Mesenteric fat pad (tissue), 1 donor: ENCODE data around the gene BCL2L13. TPM values are rescaled to one million over a fixed set of nuclear protein-coding genes. Genes with fewer than 3 reads are reported as not detected.
"Not testable (repeated sequence)": the region's sequence is repeated elsewhere in the genome, so short reads cannot be mapped to it uniquely, and the experiment has no call there.

Source experiments
- DNase-seq: peaks from one replicate; pipeline ENCODE4 v3.0.0-alpha.2; 2020; ENCODE audit warnings: low spot score
- total RNA-seq: library from RNA; stranded (reverse); fragmentation: NEBNext Ultra II Directional; extraction: Animal tissue kit (Norgen Biotek cat#: 25700); gene quantifications from one replicate; pipeline ENCODE4 v1.2.1, GENCODE V29; 2021
- donor health status: DM: yes; HTN: yes; CAD: no.

BCL2L13 gene
- total RNA-seq, 1 donor from 2014 or later: 63.3 TPM

GRCh38 chr22:17694193-17694592, 55.6 kb downstream of the BCL2L13 start:
- no peak for DNase-seq

- no peak for DNase-seq
These were observed 56.2 kb downstream of the BCL2L13 start for GRCh38 chr22:17694752-17695151.

DNA sequence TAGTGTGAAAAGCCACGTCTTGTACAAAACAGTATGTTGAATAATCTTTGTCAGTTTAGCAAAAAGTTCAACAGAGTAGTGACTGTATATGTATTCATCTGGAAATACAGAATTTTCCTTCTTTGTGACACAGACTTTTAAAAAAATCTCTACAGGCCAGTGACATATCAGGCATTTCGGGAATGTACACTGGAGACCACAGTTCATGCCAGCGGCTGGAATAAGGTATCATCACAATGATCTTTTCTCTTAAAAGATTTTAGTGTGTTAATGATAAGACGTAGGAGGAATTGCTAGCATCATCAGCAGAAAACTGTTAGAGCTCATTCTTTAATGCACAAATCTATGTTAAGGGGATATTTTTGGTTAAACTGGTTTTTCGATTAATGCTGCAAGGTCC, 57.4 kb downstream of the BCL2L13 start:
- no peak for DNase-seq

DNA sequence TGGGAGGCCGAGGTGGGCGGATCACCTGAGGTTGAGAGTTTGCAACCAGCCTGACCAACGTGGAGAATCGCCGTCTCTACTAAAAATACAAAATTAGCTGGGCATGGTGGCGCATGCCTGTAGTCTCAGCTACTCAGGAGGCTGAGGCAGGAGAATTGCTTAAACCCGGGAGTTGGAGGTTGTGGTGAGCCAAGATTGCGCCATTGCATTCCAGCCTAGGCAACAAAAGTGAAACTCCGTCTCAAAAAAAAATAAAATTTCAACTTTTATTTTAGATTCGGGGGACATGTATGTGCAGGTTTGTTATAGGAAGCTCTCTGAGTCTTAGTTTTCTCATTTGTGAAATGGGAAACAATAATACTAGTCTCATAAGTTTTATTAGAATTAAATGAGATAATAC, 58.6 kb downstream of the BCL2L13 start:
- not testable (repeated sequence) for DNase-seq

GRCh38 chr22:17698276-17698675, 59.7 kb downstream of the BCL2L13 start:
- DNase-seq: not testable (repeated sequence)

GRCh38 chr22:17698948-17699347, 60.4 kb downstream of the BCL2L13 start:
- DNase-seq: no peak

DNA sequence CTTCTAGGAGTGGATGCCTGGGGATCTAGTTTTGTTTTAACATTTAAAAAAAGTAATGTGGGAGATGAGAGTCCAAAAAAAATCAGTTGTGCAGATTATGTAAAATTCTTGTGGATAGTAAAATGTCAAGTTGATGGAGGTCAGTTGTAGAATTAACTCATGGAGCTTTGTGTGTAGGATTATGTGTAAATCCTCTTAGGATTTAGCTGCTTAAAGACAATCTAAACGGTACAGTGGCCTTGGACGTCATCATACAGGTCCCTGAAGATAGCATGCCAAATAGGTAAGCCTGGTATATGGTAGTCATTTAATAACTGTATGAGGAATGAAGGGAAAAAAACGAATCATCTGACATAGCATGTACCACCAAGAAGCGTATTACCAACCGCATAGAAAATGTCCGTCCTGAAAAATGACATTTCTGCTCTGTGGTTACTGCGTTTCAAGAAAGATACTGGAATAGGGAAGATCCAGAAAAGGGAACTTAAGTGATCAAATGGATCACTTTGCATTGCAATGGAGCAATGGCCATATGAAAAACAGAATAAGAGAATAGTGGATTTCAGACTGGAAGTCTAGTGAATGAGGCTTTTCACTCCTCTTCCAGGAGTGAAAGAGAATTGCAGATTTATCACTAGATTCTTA, 61.3 kb downstream of the BCL2L13 start:
- no peak for DNase-seq

GRCh38 chr22:17700778-17701177, 62.2 kb downstream of the BCL2L13 start:
- no peak for DNase-seq

GRCh38 chr22:17703811-17704210, 65.3 kb downstream of the BCL2L13 start:
- no peak for DNase-seq

DNA sequence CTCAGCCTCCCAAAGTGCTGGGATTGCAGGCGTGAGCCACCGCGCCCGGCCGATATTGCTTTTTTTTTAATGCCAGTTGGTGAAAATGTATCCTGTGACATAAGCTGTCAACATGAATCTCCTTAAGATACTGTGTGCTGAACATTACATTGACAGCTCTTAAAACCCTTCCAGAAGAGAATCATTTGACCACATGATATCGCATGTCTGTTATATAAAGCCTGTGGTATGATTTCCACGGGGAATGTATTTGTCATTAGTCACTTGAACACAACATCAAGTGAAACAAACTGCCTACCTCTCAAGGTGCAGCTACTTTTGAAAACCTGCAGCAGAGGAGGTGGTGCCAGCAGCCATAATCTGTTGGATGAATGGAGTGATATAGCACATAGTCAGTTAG, 67.0 kb downstream of the BCL2L13 start:
- no peak for DNase-seq

GRCh38 chr22:17705951-17706900, 67.7 kb downstream of the BCL2L13 start:
- no peak for DNase-seq

GRCh38 chr22:17706947-17707346, 68.4 kb downstream of the BCL2L13 start:
- no peak for DNase-seq

GRCh38 chr22:17707526-17707925, 69.0 kb downstream of the BCL2L13 start:
- DNase-seq: no peak

GRCh38 chr22:17710023-17710422, 71.5 kb downstream of the BCL2L13 start:
- no peak for DNase-seq

GRCh38 chr22:17712441-17712840, 73.9 kb downstream of the BCL2L13 start:
- DNase-seq: no peak

DNA sequence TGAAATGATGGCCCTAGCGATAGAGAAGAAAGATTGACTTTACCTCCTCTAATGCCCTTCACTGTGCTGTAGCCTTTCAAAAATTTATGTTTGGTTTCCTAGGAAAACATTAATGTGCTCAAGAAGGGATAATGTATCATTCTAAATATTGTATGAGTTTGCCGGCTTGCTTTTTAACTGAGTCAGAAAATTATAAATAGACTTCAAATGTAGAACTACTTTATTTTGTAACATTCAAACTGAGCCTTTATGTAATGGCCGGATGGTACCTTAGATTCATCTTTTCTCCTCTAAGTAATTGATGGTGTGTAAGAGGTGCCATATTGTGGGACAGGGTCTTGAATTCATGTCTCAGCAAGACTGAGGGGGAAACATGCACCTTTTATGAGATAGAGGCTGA, 78.0 kb downstream of the BCL2L13 start:
- no peak for DNase-seq

DNA sequence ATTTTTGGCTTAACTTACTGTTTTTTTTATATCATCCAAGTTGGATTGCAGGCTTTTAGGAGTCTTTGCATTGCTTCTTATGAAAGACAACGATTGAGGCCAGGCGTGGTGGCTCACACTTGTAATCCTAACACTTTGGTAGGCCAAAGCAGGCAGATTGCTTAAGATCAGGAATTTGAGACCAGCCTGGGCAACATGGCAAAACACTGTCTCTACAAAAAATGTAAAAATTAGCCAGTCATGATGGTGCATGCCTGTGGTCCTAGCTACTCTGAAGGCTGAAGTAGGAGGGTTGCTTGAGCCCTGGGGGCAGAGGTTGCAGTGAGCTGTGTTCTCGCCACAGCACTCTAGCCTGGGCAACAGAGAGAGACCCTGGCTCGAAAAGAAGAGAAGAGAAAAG, 79.2 kb downstream of the BCL2L13 start:
- DNase-seq: no peak

DNA sequence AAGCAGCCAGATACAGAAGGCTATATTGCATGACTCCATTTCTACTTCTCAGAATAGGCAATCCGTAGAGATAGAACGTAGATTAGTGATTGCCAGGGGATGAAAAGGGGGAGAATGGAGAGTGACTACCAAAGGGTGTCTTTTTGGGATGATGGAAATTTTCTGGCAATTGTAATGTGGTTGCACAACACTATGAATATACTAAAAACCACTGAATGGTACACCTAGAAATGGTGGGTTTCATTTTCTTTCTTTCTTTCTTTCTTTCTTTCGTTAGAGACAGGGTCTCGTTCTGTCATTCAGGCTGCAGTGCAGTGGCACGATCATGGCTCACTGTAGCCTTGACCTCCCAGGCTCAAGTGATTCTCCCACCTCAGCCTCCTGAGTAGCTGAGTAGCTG, 81.4 kb downstream of the BCL2L13 start:
- no peak for DNase-seq

- no peak for DNase-seq
These were observed 85.7 kb downstream of the BCL2L13 start for GRCh38 chr22:17724241-17724640.

DNA sequence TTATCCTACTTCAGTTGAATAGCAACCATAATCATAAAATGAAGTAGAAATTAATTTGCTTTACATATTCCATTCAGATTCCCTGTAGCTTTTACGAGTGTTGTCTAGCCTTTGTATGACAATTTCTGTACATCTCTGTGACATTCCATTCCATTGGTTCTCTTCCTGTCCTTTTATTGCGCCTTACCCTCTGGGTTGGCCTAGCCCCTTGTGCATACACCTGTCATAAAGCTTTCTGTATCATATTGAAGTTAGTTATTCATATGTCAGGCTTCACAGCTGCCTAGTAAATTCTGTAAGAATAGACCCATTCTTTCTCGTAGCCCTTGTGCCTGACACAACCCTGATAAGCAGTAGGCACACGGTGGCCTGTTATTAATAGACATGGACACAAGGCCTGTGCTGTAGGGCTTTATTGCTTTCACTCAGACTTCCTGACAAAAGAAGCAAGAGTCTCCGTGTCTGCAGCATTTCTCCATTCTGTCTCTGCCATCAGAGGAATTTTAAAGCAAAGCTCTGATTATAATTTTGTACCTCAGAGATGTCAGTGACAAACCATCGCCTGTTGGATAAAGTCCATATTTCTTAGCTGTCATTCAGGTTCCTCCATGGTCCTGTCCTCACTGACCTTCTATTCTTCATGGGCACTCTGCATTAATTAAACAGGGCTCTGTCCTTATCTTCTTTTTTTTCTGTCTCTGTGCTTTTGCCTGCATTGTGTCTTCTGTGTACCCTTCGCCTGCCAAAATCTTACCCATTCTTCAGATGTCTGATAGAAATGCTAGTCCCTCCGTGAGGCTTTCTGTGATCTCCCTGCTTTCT, 86.3 kb downstream of the BCL2L13 start:
- no peak for DNase-seq

DNA sequence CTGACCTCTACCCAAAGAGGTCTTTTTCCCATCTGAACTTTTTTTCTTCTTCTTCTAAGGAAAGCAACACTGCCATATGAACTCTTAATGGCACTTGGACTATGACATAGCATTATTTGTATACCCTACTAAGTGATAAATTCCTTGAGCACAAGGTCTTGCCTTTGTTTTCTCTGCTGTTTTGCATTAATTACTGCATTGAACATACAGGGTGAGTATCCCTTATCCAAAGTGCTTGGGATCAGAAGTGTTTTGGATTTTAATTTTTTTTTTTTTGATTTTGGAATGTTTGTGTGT, 86.9 kb downstream of the BCL2L13 start:
- DNase-seq: no peak
